Nasal cavity respiratory epithelium epithelial cell of viscerocranial mucosa (primary cell): Measurements from ENCODE around the gene MED16. TPM values are rescaled to one million over a fixed set of nuclear protein-coding genes. Genes with fewer than 3 reads are reported as not detected.

Experiments
- total RNA-seq: library from RNA; depleted of rRNA; stranded (reverse); fragments of >200 nt; gene quantifications from 2 replicates; pipeline ENCODE4 v1.2.3, GENCODE V29; 2014

Gene MED16
- total RNA-seq, result 19.5 and 32.9 TPM in 2 replicates

GRCh38 chr19:892894-893689 lies at the start of gene MED16, which contains the start of gene RNU6-9:
Gene MED16 (minus strand): TSS chr19:893187. CDS start chr19:891131, 2,056 bp downstream.
Gene RNU6-9 (plus strand): TSS chr19:893484.

GRCh38 chr19:925526-926322 lies 32.7 kb upstream of the MED16 start, which contains the start of gene ARID3A:
Gene ARID3A (plus strand): TSS chr19:926035. CDS start chr19:929529, 3,494 bp downstream.

GRCh38 chr19:917323-918151 lies 24.6 kb upstream of the MED16 start, which contains the start of gene KISS1R:
Gene KISS1R (plus strand): TSS chr19:917333. CDS start chr19:917503, 170 bp downstream.

GRCh38 chr19:913080-913748 lies 20.2 kb upstream of the MED16 start, which contains the start of gene R3HDM4:
Gene R3HDM4 (minus strand): TSS chr19:913219. CDS start chr19:913157, 62 bp downstream.

GRCh38 chr19:858868-859843 lies 33.8 kb downstream of the MED16 start, which contains the start of gene CFD:
Gene CFD (plus strand): TSS chr19:859664. CDS start chr19:859690, 26 bp downstream.

GRCh38 chr19:852136-853013 lies 40.6 kb downstream of the MED16 start, which contains the start of gene ELANE:
Gene ELANE (plus strand): TSS chr19:852303. CDS start chr19:852329, 26 bp downstream.

GRCh38 chr19:840519-841206 lies 52.3 kb downstream of the MED16 start, which contains the start of gene PRTN3:
Gene PRTN3 (plus strand): TSS chr19:840999. CDS start chr19:841009, 10 bp downstream.

GRCh38 chr19:827710-828321 lies 65.2 kb downstream of the MED16 start, which contains the start of gene AZU1:
Gene AZU1 (plus strand): TSS chr19:827837. CDS start chr19:827847, 10 bp downstream.

GRCh38 chr19:821825-822503 lies 71.0 kb downstream of the MED16 start, which contains the start of gene PLPPR3:
Gene PLPPR3 (minus strand): TSS chr19:821955. CDS start chr19:821559, 396 bp downstream.

Other genes with a start within 250 kb of the MED16 start
- 40.3 and 49.2 TPM in 2 replicates for gene RNF126, start 230.0 kb downstream of the MED16 start, total RNA-seq
- 96.0 and 177 TPM in 2 replicates for gene FSTL3, start 216.8 kb downstream of the MED16 start, total RNA-seq
- gene PRSS57, start 197.7 kb downstream of the MED16 start, total RNA-seq, result not detected in 2 replicates
- 0.34 and 23.0 TPM in 2 replicates for gene PALM, start 184.3 kb downstream of the MED16 start, total RNA-seq
- gene MISP, start 142.1 kb downstream of the MED16 start, total RNA-seq, result 55.5 and 95.0 TPM in 2 replicates
- gene PTBP1, start 95.7 kb downstream of the MED16 start, total RNA-seq, result 120 and 273 TPM in 2 replicates
- gene PLPPR3, start 71.2 kb downstream of the MED16 start, total RNA-seq, result under 0.01 and 0.28 TPM in 2 replicates
- not detected in 2 replicates for gene AZU1, start 65.3 kb downstream of the MED16 start, total RNA-seq
- not detected in 2 replicates for gene PRTN3, start 52.2 kb downstream of the MED16 start, total RNA-seq
- gene ELANE, start 40.9 kb downstream of the MED16 start, total RNA-seq, result 0.07 TPM in 1 of 2 replicates, not detected in the other
- gene CFD, start 33.5 kb downstream of the MED16 start, total RNA-seq, result 4.4 and 6.4 TPM in 2 replicates
- not detected in 2 replicates for gene RNU6-9, start 297 bp upstream of the MED16 start, total RNA-seq
- 40.5 and 46.1 TPM in 2 replicates for gene R3HDM4, start 20.0 kb upstream of the MED16 start, total RNA-seq
- gene KISS1R, start 24.1 kb upstream of the MED16 start, total RNA-seq, result under 0.01 and 0.07 TPM in 2 replicates
- 12.0 and 12.4 TPM in 2 replicates for gene ARID3A, start 32.8 kb upstream of the MED16 start, total RNA-seq
- 61.9 and 65.2 TPM in 2 replicates for gene WDR18, start 91.2 kb upstream of the MED16 start, total RNA-seq
- gene GRIN3B, start 107.2 kb upstream of the MED16 start, total RNA-seq, result 1.4 and 2.1 TPM in 2 replicates
- gene TMEM259, start 127.9 kb upstream of the MED16 start, total RNA-seq, result 74.5 and 108 TPM in 2 replicates
- not detected in 2 replicates for gene RNU6-2, start 128.3 kb upstream of the MED16 start, total RNA-seq
- gene CNN2, start 133.4 kb upstream of the MED16 start, total RNA-seq, result 143 and 272 TPM in 2 replicates
- gene ABCA7, start 146.9 kb upstream of the MED16 start, total RNA-seq, result 15.1 and 16.1 TPM in 2 replicates
- gene ARHGAP45, start 174.0 kb upstream of the MED16 start, total RNA-seq, result 4.6 and 4.8 TPM in 2 replicates
- gene POLR2E, start 202.2 kb upstream of the MED16 start, total RNA-seq, result 53.0 and 84.9 TPM in 2 replicates
- gene GPX4, start 210.8 kb upstream of the MED16 start, total RNA-seq, result 220 and 224 TPM in 2 replicates